Cardiac muscle cell (in vitro differentiated cells and primary cell): ENCODE results near the gene LCN9. TPM values are rescaled to one million over a fixed set of nuclear protein-coding genes. Genes with fewer than 3 reads are reported as not detected.

Experiments
- DNase-seq, 2 donors: peaks; one replicate each; pipeline versions ENCODE4 v3.0.0 to v3.0.0-alpha.2; 2010 to 2017; ENCODE audit warnings: low read depth in 1 of 2, low spot score in 1 of 2
- H3K27ac ChIP-seq: fragments of 200-600 bp; sonication (generic); 2 replicates; pipeline ENCODE4 v1.5.1; 2016
- H3K27me3 ChIP-seq: fragments of 200-600 bp; sonication (generic); 2 replicates; pipeline ENCODE4 v1.6.0; 2016; ENCODE audit warnings: control low read depth
- H3K36me3 ChIP-seq: fragments of 200-600 bp; sonication (generic); 2 replicates; pipeline ENCODE4 v1.5.1; 2016; ENCODE audit warnings: control low read depth
- H3K4me1 ChIP-seq: fragments of 200-600 bp; sonication (generic); 2 replicates; pipeline ENCODE4 v1.8.1; 2017; ENCODE audit warnings: low read depth, mild to moderate bottlenecking, mixed run types
- H3K4me3 ChIP-seq: fragments of 200-600 bp; sonication (generic); 2 replicates; pipeline ENCODE4 v1.5.1; 2016; ENCODE audit warnings: mild to moderate bottlenecking
- H3K9me3 ChIP-seq: fragments of 200-600 bp; sonication (generic); 2 replicates; pipeline ENCODE4 v1.5.1; 2017; ENCODE audit warnings: low read depth, mild to moderate bottlenecking, control low read depth
- CTCF ChIP-seq: IDR thresholded peaks from 2 replicates; pipeline ENCODE4 v1.5.1; 2012; ENCODE audit warnings: low read depth, mild to moderate bottlenecking, low read length
- polyA plus RNA-seq: library from polyadenylated mRNA; unstranded; fragments of >200 nt; fragmentation: Nextera tagmentation; extraction: Ambion mirVana; gene quantifications from 2 replicates; pipeline ENCODE4 v1.2.1, GENCODE V29; 2016
- total RNA-seq: library from RNA; depleted of rRNA; stranded (reverse); fragments of >200 nt; gene quantifications from 2 replicates; pipeline ENCODE4 v1.2.3, GENCODE V29; 2016

LCN9 gene
- total and polyA plus RNA-seq, 2 experiments from 2014 or later, result 0.17 TPM; not detected in 1

- peak; percentile 9 to 15 for DNase-seq
- Histone ChIP-seq H3K9me3 (no peaks in the 10 kb centered on the region), H3K27ac (no peak overlapping the region), H3K4me3 (no peak overlapping the region), H3K27me3 (no peaks in the 10 kb centered on the region), H3K4me1 (peaks cover 8% of the 10 kb centered on the region), H3K36me3 (no peaks in the 10 kb centered on the region)
- TF ChIP-seq CTCF, result no peak
Measured at GRCh38 chr9:135661816-135662560, 1.1 kb upstream of the LCN9 start.

- TF ChIP-seq CTCF, result no peak
- DNase-seq, result no peak
- Histone ChIP-seq H3K9me3 (no peaks in the 10 kb centered on the region), H3K27ac (no peak overlapping the region), H3K36me3 (no peaks in the 10 kb centered on the region), H3K4me1 (peaks cover 8% of the 10 kb centered on the region), H3K27me3 (no peaks in the 10 kb centered on the region), H3K4me3 (no peak overlapping the region)
Measured at GRCh38 chr9:135663451-135663770, 302 bp downstream of the LCN9 start.

- H3K4me3 ChIP-seq, result no peak overlapping the region
Measured at GRCh38 chr9:135663857-135664256, 748 bp downstream of the LCN9 start.

GRCh38 chr9:135664266-135664665 lies 1.2 kb downstream of the LCN9 start:
- no peak for DNase-seq
- TF ChIP-seq CTCF, result no peak
- Histone ChIP-seq H3K27me3 (no peaks in the 10 kb centered on the region), H3K4me1 (peaks cover 8% of the 10 kb centered on the region), H3K36me3 (no peaks in the 10 kb centered on the region), H3K27ac (no peak overlapping the region), H3K9me3 (no peaks in the 10 kb centered on the region), H3K4me3 (no peak overlapping the region)

More at GRCh38 chr9:135663857-135664256, 748 bp downstream of the LCN9 start:
- no peaks in the 10 kb centered on the region for H3K36me3 ChIP-seq
- no peak for TF ChIP-seq CTCF
- H3K9me3 ChIP-seq, result no peaks in the 10 kb centered on the region
- no peak for DNase-seq
- H3K27ac ChIP-seq, result no peak overlapping the region
- H3K27me3 ChIP-seq, result no peaks in the 10 kb centered on the region
- H3K4me1 ChIP-seq, result peaks cover 8% of the 10 kb centered on the region

GRCh38 chr9:135664801-135665794 lies 2.0 kb downstream of the LCN9 start:
- no peak overlapping the region for H3K4me3 ChIP-seq
- H3K27me3 ChIP-seq, result no peaks in the 10 kb centered on the region
- no peaks in the 10 kb centered on the region for H3K36me3 ChIP-seq
- TF ChIP-seq CTCF, result no peak
- H3K27ac ChIP-seq, result no peak overlapping the region
- H3K9me3 ChIP-seq, result no peaks in the 10 kb centered on the region
- DNase-seq, result no peak
- H3K4me1 ChIP-seq, result peaks cover 8% of the 10 kb centered on the region
